Neural cell (in vitro differentiated cells): ENCODE results near the gene MYO6.

Source experiments
- EP300 ChIP-seq: fragments of 450-650 bp; conservative IDR thresholded peaks from 2 replicates; pipeline ENCODE4 v1.6.1; 2014; ENCODE audit warnings: antibody characterized with exemption, mild to moderate bottlenecking, moderate library complexity; ENCODE audit not compliant: poor library complexity, severe bottlenecking
- EZH2 ChIP-seq: fragments of 200-600, 300-800 bp; shearing (Covaris generic), sonication (generic); IDR thresholded peaks from 2 replicates; pipeline ENCODE4 v1.6.1; 2014; ENCODE audit warnings: antibody characterized with exemption, low read length, borderline replicate concordance, mild to moderate bottlenecking; ENCODE audit not compliant: insufficient read depth, poor library complexity, severe bottlenecking
- RAD21 ChIP-seq: fragments of 450-650 bp; conservative IDR thresholded peaks from 2 replicates; pipeline ENCODE4 v1.6.1; 2014; ENCODE audit warnings: antibody characterized with exemption, mild to moderate bottlenecking, moderate library complexity
- SMC3 ChIP-seq: fragments of 450-650 bp; conservative IDR thresholded peaks from 2 replicates; pipeline ENCODE4 v1.6.1; 2014; ENCODE audit warnings: antibody characterized with exemption, mild to moderate bottlenecking, moderate library complexity; ENCODE audit not compliant: poor library complexity
- TF ChIP-seq, protein P1 (sequence below): fragments of 450-650 bp; IDR thresholded peaks from 2 replicates; pipeline ENCODE4 v1.5.1; 2014; ENCODE audit warnings: antibody characterized with exemption, mild to moderate bottlenecking, moderate library complexity; ENCODE audit not compliant: poor library complexity, severe bottlenecking

DNA sequence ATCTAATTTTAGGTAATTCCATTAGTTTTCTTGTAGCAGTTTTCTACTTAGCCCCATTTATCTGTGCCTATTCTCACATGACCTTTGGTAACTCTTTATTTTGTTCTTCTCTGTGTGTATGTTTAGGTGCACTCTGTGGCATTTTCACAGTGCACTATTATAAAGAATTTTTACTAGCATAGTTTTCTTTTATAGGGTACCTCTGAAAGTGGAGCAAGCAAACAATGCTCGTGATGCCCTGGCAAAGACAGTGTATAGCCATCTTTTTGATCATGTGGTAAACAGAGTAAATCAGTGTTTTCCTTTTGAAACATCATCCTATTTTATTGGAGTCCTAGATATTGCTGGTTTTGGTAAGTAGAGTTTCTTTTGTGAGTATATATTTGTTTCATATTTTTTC is 107.9 kb downstream of the MYO6 start:
- TF ChIP-seq, protein P1, sequence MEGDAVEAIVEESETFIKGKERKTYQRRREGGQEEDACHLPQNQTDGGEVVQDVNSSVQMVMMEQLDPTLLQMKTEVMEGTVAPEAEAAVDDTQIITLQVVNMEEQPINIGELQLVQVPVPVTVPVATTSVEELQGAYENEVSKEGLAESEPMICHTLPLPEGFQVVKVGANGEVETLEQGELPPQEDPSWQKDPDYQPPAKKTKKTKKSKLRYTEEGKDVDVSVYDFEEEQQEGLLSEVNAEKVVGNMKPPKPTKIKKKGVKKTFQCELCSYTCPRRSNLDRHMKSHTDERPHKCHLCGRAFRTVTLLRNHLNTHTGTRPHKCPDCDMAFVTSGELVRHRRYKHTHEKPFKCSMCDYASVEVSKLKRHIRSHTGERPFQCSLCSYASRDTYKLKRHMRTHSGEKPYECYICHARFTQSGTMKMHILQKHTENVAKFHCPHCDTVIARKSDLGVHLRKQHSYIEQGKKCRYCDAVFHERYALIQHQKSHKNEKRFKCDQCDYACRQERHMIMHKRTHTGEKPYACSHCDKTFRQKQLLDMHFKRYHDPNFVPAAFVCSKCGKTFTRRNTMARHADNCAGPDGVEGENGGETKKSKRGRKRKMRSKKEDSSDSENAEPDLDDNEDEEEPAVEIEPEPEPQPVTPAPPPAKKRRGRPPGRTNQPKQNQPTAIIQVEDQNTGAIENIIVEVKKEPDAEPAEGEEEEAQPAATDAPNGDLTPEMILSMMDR = no peak
- no peak for TF ChIP-seq SMC3
- TF ChIP-seq EZH2 = no peak
- no peak for TF ChIP-seq EP300
- TF ChIP-seq RAD21 = no peak
